GM18526 (cell line): Measurements from ENCODE around the gene TBCK.

ENCODE experiments used
- POLR2A ChIP-seq: IDR thresholded peaks from 3 replicates; pipeline ENCODE4 v1.6.1; 2011; ENCODE audit not compliant: insufficient read length; ENCODE audit errors: extremely low read depth

The TBCK gene

GRCh38 chr4:106021737-106022410 lies 294.1 kb downstream of the TBCK start:
- TF ChIP-seq POLR2A: no peak

- TF ChIP-seq POLR2A: no peak
Measured at GRCh38 chr4:106019771-106020170, 296.2 kb downstream of the TBCK start.

GRCh38 chr4:106017975-106018374 lies 298.0 kb downstream of the TBCK start:
- no peak for TF ChIP-seq POLR2A

- no peak for TF ChIP-seq POLR2A
Measured at GRCh38 chr4:106011387-106011786, 304.6 kb downstream of the TBCK start.

- no peak for TF ChIP-seq POLR2A
Measured at GRCh38 chr4:106010761-106011160, 305.2 kb downstream of the TBCK start.

- TF ChIP-seq POLR2A: no peak
Measured at GRCh38 chr4:106002994-106003393, 313.0 kb downstream of the TBCK start.

GRCh38 chr4:105998171-105999063 lies 317.6 kb downstream of the TBCK start:
- TF ChIP-seq POLR2A: no peak

GRCh38 chr4:105996845-105997244 lies 319.2 kb downstream of the TBCK start:
- no peak for TF ChIP-seq POLR2A

- TF ChIP-seq POLR2A: no peak
Measured at GRCh38 chr4:105994841-105995501, 321.0 kb downstream of the TBCK start.

- TF ChIP-seq POLR2A: no peak
Measured at GRCh38 chr4:105994061-105994460, 321.9 kb downstream of the TBCK start.

- TF ChIP-seq POLR2A: no peak
Measured at GRCh38 chr4:105992641-105993305, 323.2 kb downstream of the TBCK start.

- TF ChIP-seq POLR2A: no peak
Measured at GRCh38 chr4:105991726-105992125, 324.3 kb downstream of the TBCK start.
